ENCODE results near the gene PSAP. TPM values are rescaled to one million over a fixed set of nuclear protein-coding genes. Genes with fewer than 3 reads are reported as not detected.

PSAP gene
- total and polyA plus RNA-seq, 4 donors = 496 to 1,828 (median 1,097) TPM

DNA sequence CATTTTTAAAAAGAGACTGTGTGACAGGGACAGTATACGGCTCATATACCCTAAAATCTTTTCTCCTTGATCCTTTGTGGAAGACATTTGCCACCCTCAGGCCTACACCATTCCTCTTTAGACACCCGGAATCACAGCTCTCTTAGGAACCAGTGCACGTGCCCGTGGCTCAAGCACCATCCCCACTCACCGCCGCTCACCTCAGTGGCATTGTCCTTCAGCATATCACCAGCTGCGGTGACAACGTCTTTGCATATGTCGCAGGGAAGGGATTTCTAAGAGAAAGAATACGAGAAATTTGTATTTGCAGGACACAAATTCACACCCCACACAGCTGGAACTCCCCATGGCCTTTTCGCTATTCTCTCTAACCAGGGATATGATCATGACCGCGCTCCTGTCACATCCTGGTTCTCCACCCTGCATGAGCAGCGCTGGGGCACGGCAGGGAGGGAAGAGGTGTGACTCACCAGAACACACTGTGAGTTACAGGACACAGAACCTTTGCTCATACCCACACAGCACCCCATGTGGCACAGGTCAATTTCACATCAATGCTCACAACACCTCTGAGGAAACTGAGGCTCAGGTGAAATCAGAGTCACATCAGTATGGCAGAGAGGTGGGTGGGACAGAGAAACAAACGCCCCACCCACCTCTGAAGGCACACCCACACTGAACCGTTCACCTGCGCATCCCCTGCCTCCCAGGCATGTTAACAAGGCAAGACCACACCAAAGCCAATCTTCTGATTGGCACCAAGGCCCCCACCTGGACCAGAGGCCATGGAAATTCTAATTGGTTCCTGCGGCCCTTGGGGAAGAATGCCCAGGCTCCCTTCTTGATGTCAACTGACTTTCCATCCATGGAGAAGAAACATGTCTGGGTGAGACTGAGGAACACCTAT, 19.2 kb downstream of the PSAP start:
- no peak for ATAC-seq (ENCODE audit: insufficient read depth, low FRiP score)
- H3K9me3 ChIP-seq (ENCODE audit: control insufficient read depth in 4 of 4, insufficient read depth in 3 of 4, low read length in 3 of 4) = no peaks in the 10 kb centered on the region
- H3K36me3 ChIP-seq (ENCODE audit: control insufficient read depth in 4 of 4, insufficient read depth in 4 of 4, low read length in 4 of 4) = peaks cover 27 to 46% (median 34%) of the 10 kb centered on the region in 4 donors
- peaks cover 0 to 13% (median 10%) of the 10 kb centered on the region in 5 donors for H3K4me1 ChIP-seq (ENCODE audit: control insufficient read depth in 5 of 5, insufficient read depth in 5 of 5, low read length in 5 of 5)
- H3K9ac ChIP-seq (ENCODE audit: insufficient read depth in 1 of 2, low read length in 2 of 2) = no peak overlapping the region
- H3K27me3 ChIP-seq (ENCODE audit: control insufficient read depth in 3 of 3, insufficient read depth in 3 of 3, low read length in 2 of 3) = no peaks in the 10 kb centered on the region
- 94 to 96% methylated on average over 19 of the region's 19 CpGs for WGBS, 2 donors
- no peak overlapping the region for H3K27ac ChIP-seq (ENCODE audit: low read depth in 1 of 2, low read length in 1 of 2)
- no peak overlapping the region for H3K4me3 ChIP-seq
- TF ChIP-seq, protein P1, sequence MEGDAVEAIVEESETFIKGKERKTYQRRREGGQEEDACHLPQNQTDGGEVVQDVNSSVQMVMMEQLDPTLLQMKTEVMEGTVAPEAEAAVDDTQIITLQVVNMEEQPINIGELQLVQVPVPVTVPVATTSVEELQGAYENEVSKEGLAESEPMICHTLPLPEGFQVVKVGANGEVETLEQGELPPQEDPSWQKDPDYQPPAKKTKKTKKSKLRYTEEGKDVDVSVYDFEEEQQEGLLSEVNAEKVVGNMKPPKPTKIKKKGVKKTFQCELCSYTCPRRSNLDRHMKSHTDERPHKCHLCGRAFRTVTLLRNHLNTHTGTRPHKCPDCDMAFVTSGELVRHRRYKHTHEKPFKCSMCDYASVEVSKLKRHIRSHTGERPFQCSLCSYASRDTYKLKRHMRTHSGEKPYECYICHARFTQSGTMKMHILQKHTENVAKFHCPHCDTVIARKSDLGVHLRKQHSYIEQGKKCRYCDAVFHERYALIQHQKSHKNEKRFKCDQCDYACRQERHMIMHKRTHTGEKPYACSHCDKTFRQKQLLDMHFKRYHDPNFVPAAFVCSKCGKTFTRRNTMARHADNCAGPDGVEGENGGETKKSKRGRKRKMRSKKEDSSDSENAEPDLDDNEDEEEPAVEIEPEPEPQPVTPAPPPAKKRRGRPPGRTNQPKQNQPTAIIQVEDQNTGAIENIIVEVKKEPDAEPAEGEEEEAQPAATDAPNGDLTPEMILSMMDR (IDR thresholded peaks at IDR 0.05; ENCODE audit: control extremely low read depth, extremely low read depth) = no peak
- no peak for DNase-seq

DNA sequence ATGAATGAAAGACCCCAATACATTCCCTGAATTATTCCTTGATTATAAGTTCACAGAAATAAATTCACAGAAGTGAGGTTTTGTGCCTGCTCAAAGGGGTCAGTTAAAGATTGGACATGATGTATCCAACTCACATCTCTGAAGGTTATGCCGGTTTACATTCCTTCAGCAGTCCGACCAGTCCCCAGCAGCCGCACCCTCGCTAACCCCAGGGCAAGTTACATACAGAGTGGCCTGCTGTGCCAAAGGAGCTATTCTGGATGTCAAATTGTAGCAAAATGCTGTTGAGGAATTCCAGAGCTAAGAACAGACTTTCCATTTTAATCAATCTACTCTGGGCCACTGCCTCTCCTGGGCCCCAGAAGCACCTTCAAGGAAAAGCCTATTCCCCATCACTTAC, 20.3 kb downstream of the PSAP start:
- no peak overlapping the region for H3K27ac ChIP-seq (ENCODE audit: low read depth in 1 of 2, low read length in 1 of 2)
- no peaks in the 10 kb centered on the region for H3K27me3 ChIP-seq (ENCODE audit: control insufficient read depth in 3 of 3, insufficient read depth in 3 of 3, low read length in 2 of 3)
- H3K4me1 ChIP-seq (ENCODE audit: control insufficient read depth in 5 of 5, insufficient read depth in 5 of 5, low read length in 5 of 5) = peaks cover 0 to 4% (median 2%) of the 10 kb centered on the region in 5 donors
- no peak overlapping the region for H3K9ac ChIP-seq (ENCODE audit: insufficient read depth in 1 of 2, low read length in 2 of 2)
- no peak for ATAC-seq (ENCODE audit: insufficient read depth, low FRiP score)
- H3K4me3 ChIP-seq = no peak overlapping the region
- peaks cover 37 to 55% (median 42%) of the 10 kb centered on the region in 4 donors for H3K36me3 ChIP-seq (ENCODE audit: control insufficient read depth in 4 of 4, insufficient read depth in 4 of 4, low read length in 4 of 4)
- no peaks in the 10 kb centered on the region for H3K9me3 ChIP-seq (ENCODE audit: control insufficient read depth in 4 of 4, insufficient read depth in 3 of 4, low read length in 3 of 4)
- TF ChIP-seq, protein P1 (IDR thresholded peaks at IDR 0.05; ENCODE audit: control extremely low read depth, extremely low read depth) = no peak
- no peak for DNase-seq
- 82 to 86% methylated on average over 4 of the region's 4 CpGs for WGBS, 2 donors

DNA sequence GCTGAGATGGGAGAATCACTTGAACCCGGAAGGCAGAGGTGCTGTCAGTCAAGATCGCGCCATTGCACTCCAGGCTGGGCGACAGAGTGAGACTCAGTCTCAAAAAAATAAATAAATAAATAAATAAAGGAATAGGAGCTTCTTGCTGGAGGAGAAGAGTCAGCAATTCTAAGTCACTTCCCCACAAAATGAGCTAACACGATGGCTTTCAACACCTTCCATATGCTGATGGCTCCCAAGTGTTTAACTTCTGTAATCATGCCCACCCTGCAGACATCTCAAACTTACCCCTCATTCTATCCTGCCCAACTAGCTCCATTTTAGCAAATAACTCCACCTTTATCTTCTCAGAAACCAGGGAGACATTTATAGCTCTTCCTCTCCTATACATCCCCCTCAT, 21.2 kb downstream of the PSAP start:
- peaks cover 45 to 64% (median 50%) of the 10 kb centered on the region in 4 donors for H3K36me3 ChIP-seq (ENCODE audit: control insufficient read depth in 4 of 4, insufficient read depth in 4 of 4, low read length in 4 of 4)
- H3K9ac ChIP-seq (ENCODE audit: insufficient read depth in 1 of 2, low read length in 2 of 2) = no peak overlapping the region
- H3K27me3 ChIP-seq (ENCODE audit: control insufficient read depth in 3 of 3, insufficient read depth in 3 of 3, low read length in 2 of 3) = no peaks in the 10 kb centered on the region
- H3K4me1 ChIP-seq (ENCODE audit: control insufficient read depth in 5 of 5, insufficient read depth in 5 of 5, low read length in 5 of 5) = peaks cover 0 to 4% (median 0%) of the 10 kb centered on the region in 5 donors
- TF ChIP-seq, protein P1 (IDR thresholded peaks at IDR 0.05; ENCODE audit: control extremely low read depth, extremely low read depth) = no peak
- ATAC-seq (ENCODE audit: insufficient read depth, low FRiP score) (no peak), DNase-seq (no peak)
- H3K27ac ChIP-seq (ENCODE audit: low read depth in 1 of 2, low read length in 1 of 2) = no peak overlapping the region
- 87 to 89% methylated on average over 5 of the region's 5 CpGs for WGBS, 2 donors
- H3K4me3 ChIP-seq = no peak overlapping the region
- H3K9me3 ChIP-seq (ENCODE audit: control insufficient read depth in 4 of 4, insufficient read depth in 3 of 4, low read length in 3 of 4) = no peaks in the 10 kb centered on the region
